ENCODE results near the gene CYP1A2.

Gene CYP1A2

DNA sequence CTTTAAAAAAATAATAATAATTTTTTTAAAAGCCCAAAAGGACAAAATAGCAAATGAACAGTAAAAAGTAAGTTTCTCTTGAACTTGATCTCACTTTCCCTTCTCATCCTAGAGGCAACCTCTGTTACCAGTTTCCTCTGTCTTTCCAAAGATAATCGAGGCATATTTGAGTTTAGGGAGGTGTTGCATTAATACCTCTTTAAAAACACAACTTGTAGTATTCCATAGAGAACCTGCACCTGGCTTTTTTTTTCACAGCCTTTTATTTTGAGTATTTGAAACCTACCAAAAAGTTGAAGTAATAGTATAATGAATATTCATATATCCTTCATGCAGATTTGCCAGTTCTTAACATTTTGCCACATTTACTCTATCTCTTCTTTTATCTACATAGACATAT lies 42.4 kb downstream of the CYP1A2 start:
- H3K27ac ChIP-seq, result peak overlapping the region; percentile 77
- TF ChIP-seq, protein P1, sequence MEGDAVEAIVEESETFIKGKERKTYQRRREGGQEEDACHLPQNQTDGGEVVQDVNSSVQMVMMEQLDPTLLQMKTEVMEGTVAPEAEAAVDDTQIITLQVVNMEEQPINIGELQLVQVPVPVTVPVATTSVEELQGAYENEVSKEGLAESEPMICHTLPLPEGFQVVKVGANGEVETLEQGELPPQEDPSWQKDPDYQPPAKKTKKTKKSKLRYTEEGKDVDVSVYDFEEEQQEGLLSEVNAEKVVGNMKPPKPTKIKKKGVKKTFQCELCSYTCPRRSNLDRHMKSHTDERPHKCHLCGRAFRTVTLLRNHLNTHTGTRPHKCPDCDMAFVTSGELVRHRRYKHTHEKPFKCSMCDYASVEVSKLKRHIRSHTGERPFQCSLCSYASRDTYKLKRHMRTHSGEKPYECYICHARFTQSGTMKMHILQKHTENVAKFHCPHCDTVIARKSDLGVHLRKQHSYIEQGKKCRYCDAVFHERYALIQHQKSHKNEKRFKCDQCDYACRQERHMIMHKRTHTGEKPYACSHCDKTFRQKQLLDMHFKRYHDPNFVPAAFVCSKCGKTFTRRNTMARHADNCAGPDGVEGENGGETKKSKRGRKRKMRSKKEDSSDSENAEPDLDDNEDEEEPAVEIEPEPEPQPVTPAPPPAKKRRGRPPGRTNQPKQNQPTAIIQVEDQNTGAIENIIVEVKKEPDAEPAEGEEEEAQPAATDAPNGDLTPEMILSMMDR (IDR thresholded peaks at IDR 0.05), result no peak
- no peak for TF ChIP-seq ZFX (IDR thresholded peaks at IDR 0.05; ENCODE audit: borderline replicate concordance)

DNA sequence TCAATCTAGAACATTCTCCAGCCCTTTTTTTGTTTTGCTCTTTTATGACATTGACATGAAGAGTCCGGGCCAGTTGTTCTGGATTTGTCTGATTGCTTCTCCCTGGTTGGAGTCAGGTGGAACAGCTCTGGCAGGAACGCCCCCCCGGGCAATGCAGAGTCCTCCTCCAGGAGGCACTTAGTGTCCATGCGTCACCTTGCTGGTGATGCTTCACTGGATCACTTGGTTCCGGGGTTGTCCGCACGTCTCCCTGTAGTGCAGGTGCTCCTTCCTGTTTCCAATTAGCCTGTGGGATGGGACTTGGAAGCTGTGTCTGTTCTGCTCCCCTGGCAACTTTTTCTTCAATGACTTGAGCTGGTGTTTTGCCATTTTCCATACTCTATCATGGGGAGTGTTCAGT lies 43.0 kb downstream of the CYP1A2 start:
- TF ChIP-seq, protein P1 (IDR thresholded peaks at IDR 0.05), result no peak
- no peak for TF ChIP-seq ZFX (IDR thresholded peaks at IDR 0.05; ENCODE audit: borderline replicate concordance)
- peak overlapping the region; percentile 77 for H3K27ac ChIP-seq

DNA sequence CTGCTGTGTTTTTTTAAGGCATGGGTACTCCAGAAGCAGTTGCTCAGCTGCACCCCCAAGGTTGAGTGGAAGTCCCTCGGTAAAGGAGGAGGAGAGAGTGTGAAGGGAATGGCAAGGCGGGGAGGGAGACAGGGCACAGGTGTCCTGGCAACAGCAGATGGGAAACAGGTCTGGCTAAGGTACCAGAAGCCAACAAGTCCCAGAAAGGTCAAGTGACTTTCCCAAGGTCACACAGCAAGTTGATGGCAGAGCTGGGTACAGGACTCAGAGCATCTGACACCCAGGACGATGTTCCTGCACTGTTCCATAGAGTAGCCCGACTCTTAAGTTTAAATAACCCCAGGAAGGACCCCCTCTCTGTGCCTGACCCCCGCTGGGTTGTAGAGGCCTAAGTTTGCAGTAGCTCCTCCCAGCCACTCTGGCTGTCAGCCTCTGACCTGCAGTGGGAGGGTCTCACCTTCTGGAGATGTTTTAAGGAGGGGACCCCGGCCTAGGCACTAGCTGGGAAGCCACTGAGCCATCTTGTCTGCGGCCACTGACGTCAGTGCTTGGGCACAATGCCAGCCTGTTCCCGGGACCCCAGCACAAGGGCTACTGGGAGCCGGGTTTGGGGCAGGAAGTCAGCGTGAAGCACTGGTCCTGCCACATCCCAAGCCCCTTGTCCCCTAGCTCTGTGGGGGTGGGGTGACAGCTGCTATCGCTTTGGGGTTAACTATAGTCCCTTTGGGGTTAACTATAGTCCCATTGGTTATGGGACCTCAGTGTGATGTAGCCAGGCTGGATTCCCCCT lies 43.8 kb downstream of the CYP1A2 start:
- TF ChIP-seq, protein P1 (IDR thresholded peaks at IDR 0.05), result no peak
- no peak for TF ChIP-seq ZFX (IDR thresholded peaks at IDR 0.05; ENCODE audit: borderline replicate concordance)
- H3K27ac ChIP-seq, result peak overlapping the region; percentile 77; the same call in 1 of the 2 replicates

DNA sequence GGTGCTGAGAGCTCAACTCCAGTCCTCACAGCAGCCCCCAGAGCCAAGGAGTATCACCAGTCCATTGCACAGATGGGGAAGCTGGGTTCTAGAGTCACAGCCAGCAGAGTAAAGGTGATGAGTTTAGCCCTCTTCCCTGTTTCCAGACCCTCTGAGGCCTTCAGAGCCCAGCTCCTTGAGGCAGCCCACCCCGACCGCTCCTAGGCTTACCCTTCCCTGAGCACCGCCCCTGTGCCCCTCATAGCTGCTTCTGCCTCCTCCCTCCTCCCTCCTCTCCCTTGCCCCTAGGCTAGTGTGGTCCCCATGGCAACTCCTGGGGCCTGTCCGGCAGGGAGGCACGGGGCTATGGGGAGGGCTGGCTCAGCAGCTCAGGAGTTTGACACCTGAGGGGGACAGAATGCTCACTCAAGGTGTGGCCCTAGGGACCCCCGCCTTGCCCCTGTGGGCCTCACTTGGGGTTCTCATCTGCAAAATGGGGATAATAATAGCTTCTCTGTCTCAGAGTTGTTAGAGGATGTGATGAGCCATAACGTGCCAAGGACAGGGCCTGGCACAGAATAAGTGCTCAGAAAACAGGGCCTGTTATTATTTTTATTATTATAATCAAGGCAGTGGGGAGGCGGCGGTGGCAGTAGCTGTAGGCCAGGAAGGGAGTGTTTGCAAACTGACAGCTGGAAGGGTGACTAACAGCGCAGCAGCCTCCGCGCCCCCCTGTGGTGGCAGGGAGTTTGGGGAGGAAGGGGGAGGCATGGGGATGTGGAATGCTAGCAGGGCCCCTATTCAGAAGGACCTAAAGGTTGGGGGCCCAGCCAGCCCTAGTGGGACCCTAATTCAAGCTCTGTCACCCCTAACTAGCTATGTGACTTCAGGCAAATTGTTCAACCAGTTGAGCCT lies 44.7 kb downstream of the CYP1A2 start:
- TF ChIP-seq, protein P1 (IDR thresholded peaks at IDR 0.05), result no peak
- TF ChIP-seq ZFX (IDR thresholded peaks at IDR 0.05; ENCODE audit: borderline replicate concordance), result no peak
- no peak overlapping the region for H3K27ac ChIP-seq

DNA sequence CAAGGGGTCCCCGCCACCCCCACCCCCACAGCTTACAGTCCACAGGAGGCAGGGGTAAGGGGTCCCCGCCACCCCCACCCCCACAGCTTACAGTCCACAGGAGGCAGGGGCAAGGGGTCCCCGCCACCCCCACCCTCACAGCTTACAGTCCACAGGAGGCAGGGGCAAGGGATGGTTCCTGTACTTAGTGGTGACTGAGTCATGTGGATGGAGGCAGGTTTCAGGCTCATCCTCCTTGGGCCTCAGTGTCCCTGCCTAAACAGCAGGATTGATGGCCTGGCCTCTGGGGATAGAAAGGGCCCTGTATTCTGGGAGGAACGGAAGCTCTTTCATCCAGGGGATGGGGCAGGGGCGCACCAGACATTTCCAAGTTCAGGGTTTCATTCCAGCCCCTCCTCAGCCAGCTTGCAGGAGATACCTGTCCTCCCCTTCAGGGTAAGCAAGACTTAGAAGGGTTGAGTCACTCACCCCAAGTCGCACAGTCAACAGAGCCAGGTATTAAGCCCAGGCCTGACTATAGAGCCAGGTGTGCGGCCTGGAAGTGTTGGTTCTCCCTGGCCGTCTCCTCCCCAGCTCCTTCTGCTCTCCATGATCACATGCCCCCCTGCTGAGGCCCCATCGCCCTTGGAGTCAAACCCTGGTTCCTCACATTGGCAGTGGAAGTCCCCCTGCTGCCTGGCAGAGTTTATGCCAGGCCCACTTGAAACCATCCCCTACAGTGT lies 45.8 kb downstream of the CYP1A2 start:
- H3K27ac ChIP-seq, result no peak overlapping the region
- TF ChIP-seq, protein P1 (IDR thresholded peaks at IDR 0.05), result no peak
- no peak for TF ChIP-seq ZFX (IDR thresholded peaks at IDR 0.05; ENCODE audit: borderline replicate concordance)

DNA sequence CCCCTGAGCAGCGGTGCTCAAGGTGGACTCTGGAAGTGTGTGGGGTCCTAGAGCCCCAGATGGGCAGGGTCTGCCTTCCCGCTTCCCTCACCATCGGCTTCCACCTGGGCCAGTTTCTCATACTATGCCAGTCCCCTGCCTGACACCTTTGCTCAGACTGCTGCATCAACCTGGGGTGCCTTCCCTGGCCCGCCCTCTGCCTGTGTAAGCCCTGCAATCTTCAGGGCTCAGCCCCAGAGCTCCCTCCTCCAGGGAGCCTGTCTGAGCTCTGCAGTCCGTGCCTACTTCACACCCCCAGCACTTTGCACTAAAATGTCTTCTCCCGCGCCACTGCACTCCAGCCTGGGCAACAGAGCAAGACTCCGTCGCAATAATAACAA lies 46.3 kb downstream of the CYP1A2 start:
- H3K27ac ChIP-seq, result no peak overlapping the region
- TF ChIP-seq, protein P1 (IDR thresholded peaks at IDR 0.05), result no peak
- no peak for TF ChIP-seq ZFX (IDR thresholded peaks at IDR 0.05; ENCODE audit: borderline replicate concordance)
